IMR-90 (cell line): ENCODE measurements around the gene FAM228B. TPM values are rescaled to one million over a fixed set of nuclear protein-coding genes. Genes with fewer than 3 reads are reported as not detected.

Experiments
- ATAC-seq: fragments of 200-7000 bp; cut with Tn5 transposase; 2 replicates; pipeline ENCODE4 v1.9.1; 2020; ENCODE audit warnings: low read depth, mild to moderate bottlenecking, moderate library complexity
- BruUV-seq: library from RNA; stranded (reverse); fragments of 400-500 nt; replicated peaks from 2 replicates; lab custom pipeline; 2021; lab: Mats Ljungman, UMichigan
- CTCF ChIA-PET: fragments of 300-600 bp; formaldehyde crosslinking; extraction: SDS; loops from one replicate; lab custom pipeline; 2021; ENCODE audit warnings: antibody characterized with exemption; lab: Yijun Ruan, JAX
- POLR2A ChIA-PET: fragments of 300-600 bp; sonication (Branson Sonifier 250); formaldehyde crosslinking; loops from one replicate; lab custom pipeline; 2022; ENCODE audit warnings: antibody characterized with exemption; ENCODE audit not compliant: unreplicated experiment; lab: Charles Lee
- DNase-seq: peaks from one replicate; pipeline ENCODE4 v3.0.0; 2013
- H2AFZ ChIP-seq: replicated peaks from 2 replicates; pipeline ENCODE3; 2013; ENCODE audit warnings: low read length, mild to moderate bottlenecking; ENCODE audit not compliant: poor library complexity
- H2AK5ac ChIP-seq: 2 replicates; pipeline ENCODE4 v1.6.1; 2013; ENCODE audit warnings: low read depth, low read length, inconsistent platforms
- H2AK9ac ChIP-seq: replicated peaks from 2 replicates; pipeline ENCODE3; 2013; ENCODE audit warnings: mild to moderate bottlenecking, low read depth, low read length, moderate library complexity; ENCODE audit not compliant: poor library complexity
- H2BK120ac ChIP-seq: 2 replicates; pipeline ENCODE4 v1.6.1; 2013; ENCODE audit warnings: low read depth, low read length, inconsistent platforms
- H2BK15ac ChIP-seq: 3 replicates; pipeline ENCODE4 v1.6.1; 2013; ENCODE audit warnings: low read depth, low read length, inconsistent platforms
- H2BK20ac ChIP-seq: 2 replicates; pipeline ENCODE4 v1.6.1; 2013; ENCODE audit warnings: low read depth, mild to moderate bottlenecking, inconsistent platforms, low read length, moderate library complexity
- H2BK5ac ChIP-seq: 2 replicates; pipeline ENCODE4 v1.6.1; 2013; ENCODE audit warnings: mild to moderate bottlenecking, low read depth, low read length, inconsistent platforms; ENCODE audit not compliant: poor library complexity, severe bottlenecking
- H3K14ac ChIP-seq: replicated peaks from 2 replicates; pipeline ENCODE4 v1.6.1; 2013; ENCODE audit warnings: low read depth, low read length, inconsistent platforms
- H3K18ac ChIP-seq: 2 replicates; pipeline ENCODE4 v1.6.1; 2013; ENCODE audit warnings: low read depth, low read length, control low read depth
- H3K23ac ChIP-seq: 2 replicates; pipeline ENCODE4 v1.6.1; 2013; ENCODE audit warnings: low read depth, low read length, inconsistent platforms
- H3K27ac ChIP-seq: 2 replicates; pipeline ENCODE4 v1.5.1; 2013; ENCODE audit warnings: mild to moderate bottlenecking, control low read depth, low read length; ENCODE audit not compliant: insufficient read depth
- H3K27me3 ChIP-seq: 2 replicates; pipeline ENCODE4 v1.6.1; 2013; ENCODE audit warnings: low read length; ENCODE audit not compliant: control insufficient read depth, insufficient read depth
- H3K36me3 ChIP-seq: 2 replicates; pipeline ENCODE4 v1.6.1; 2013; ENCODE audit warnings: low read length, mixed read lengths; ENCODE audit not compliant: control insufficient read depth, insufficient read depth
- H3K4ac ChIP-seq: 2 replicates; pipeline ENCODE4 v1.6.1; 2013; ENCODE audit warnings: low read depth, low read length, inconsistent platforms
- H3K4me1 ChIP-seq: 2 replicates; pipeline ENCODE4 v1.6.1; 2013; ENCODE audit warnings: low read length, mixed read lengths; ENCODE audit not compliant: control insufficient read depth, insufficient read depth
- H3K4me2 ChIP-seq: 2 replicates; pipeline ENCODE4 v1.6.1; 2013; ENCODE audit warnings: low read depth, mild to moderate bottlenecking, control low read depth, low read length, moderate library complexity
- H3K4me3 ChIP-seq: 2 replicates; pipeline ENCODE4 v1.5.1; 2013; ENCODE audit warnings: low read depth, mild to moderate bottlenecking, control low read depth, low read length, moderate library complexity; ENCODE audit not compliant: insufficient read depth
- H3K56ac ChIP-seq: 2 replicates; pipeline ENCODE4 v1.6.1; 2013; ENCODE audit warnings: low read length, inconsistent platforms; ENCODE audit not compliant: insufficient read depth; ENCODE audit errors: extremely low read depth
- H3K79me1 ChIP-seq, 2 experiments: 2 replicates each; pipeline ENCODE4 v1.6.1; 2013; ENCODE audit warnings: low read length in 2 of 2, inconsistent platforms in 1 of 2, low read depth in 1 of 2
- H3K9ac ChIP-seq: 2 replicates; pipeline ENCODE4 v1.6.1; 2013; ENCODE audit warnings: low read depth, low read length, control low read depth
- H3K9me1 ChIP-seq: 2 replicates; pipeline ENCODE4 v1.6.1; 2013; ENCODE audit warnings: low read length, inconsistent platforms; ENCODE audit not compliant: insufficient read depth
- H3K9me3 ChIP-seq: 2 replicates; pipeline ENCODE4 v1.6.1; 2013; ENCODE audit warnings: low read length; ENCODE audit not compliant: control insufficient read depth, insufficient read depth
- H4K20me1 ChIP-seq: 2 replicates; pipeline ENCODE4 v1.6.1; 2013; ENCODE audit warnings: low read length, inconsistent platforms; ENCODE audit not compliant: insufficient read depth
- H4K5ac ChIP-seq: 2 replicates; pipeline ENCODE4 v1.6.1; 2013; ENCODE audit warnings: mild to moderate bottlenecking, low read depth, low read length, control low read depth
- H4K8ac ChIP-seq, 2 experiments: 2 replicates each; pipeline ENCODE4 v1.6.1; 2013; ENCODE audit warnings: low read depth in 2 of 2, low read length in 2 of 2, control low read depth in 1 of 2, inconsistent platforms in 1 of 2
- H4K91ac ChIP-seq: 2 replicates; pipeline ENCODE4 v1.6.1; 2013; ENCODE audit warnings: low read depth, low read length, inconsistent platforms; ENCODE audit not compliant: insufficient read depth
- CTCF ChIP-seq: conservative IDR thresholded peaks from 2 replicates; pipeline ENCODE4 v1.5.1; 2012; ENCODE audit warnings: mild to moderate bottlenecking, low read depth, low read length, improper control_type of control experiment
- NFE2L2 ChIP-seq: fragments of 150-350 bp; IDR thresholded peaks from 2 replicates; pipeline ENCODE4 v1.6.1; 2016; ENCODE audit warnings: low read depth, mild to moderate bottlenecking, low read length
- RAD21 ChIP-seq: IDR thresholded peaks from 2 replicates; pipeline ENCODE4 v1.6.1; 2012; ENCODE audit warnings: low read length, improper control_type of control experiment
- SMC3 ChIP-seq: fragments of 150-350 bp; IDR thresholded peaks from 2 replicates; pipeline ENCODE4 v1.6.1; 2016; ENCODE audit warnings: low read depth, mild to moderate bottlenecking, antibody characterized with exemption, low read length, moderate library complexity
- whole genome bisulfite sequencing, 2 experiments: methylation state at CpG; one replicate each; pipeline versions ENCODE4 v1.1.5 to v1.1.7; 2013; ENCODE audit warnings: missing lambda C conversion rate in 2 of 2; ENCODE audit not compliant: insufficient read length in 1 of 2; ENCODE audit errors: extremely low coverage in 2 of 2; 5-methylcytosine and 5-hydroxymethylcytosine counted together
- dilution Hi-C: fragments of 300-500 bp; cut with HindIII; formaldehyde crosslinking; loops from one replicate; pipeline ENCODE4 v1.14.3; 2018; ENCODE audit warnings: low sequenced_read_pairs; ENCODE audit not compliant: unreplicated experiment
- in situ Hi-C: fragments of 300-500 bp; cut with MboI; formaldehyde crosslinking; loops from 3 replicates; pipeline ENCODE4 v1.14.3; 2019; ENCODE audit warnings: low sequenced_read_pairs, inconsistent platforms, mixed read lengths
- intact Hi-C: fragments of 100-400 bp; cut with micrococcal nuclease; formaldehyde crosslinking; loops from 2 replicates; pipeline ENCODE4 v1.10.0; 2022
- polyA plus RNA-seq, 3 experiments: library from polyadenylated mRNA; depleted of rRNA; stranded (reverse); fragments of >200 nt; gene quantifications; 2 replicates each; pipeline ENCODE4 v1.2.3, GENCODE V29; 2012; ENCODE audit warnings: low replicate concordance in 1 of 3
- total RNA-seq: library from RNA; depleted of rRNA; stranded (reverse); fragments of >200 nt; gene quantifications from 2 replicates; pipeline ENCODE4 v1.2.3, GENCODE V29; 2012

Gene FAM228B
- total and polyA plus RNA-seq, 2 of the 4 experiments (the other 2 are of a cell fraction) = 2.0 to 2.9 TPM

- H4K91ac ChIP-seq = no peak overlapping the region
- no CpG with 5 or more reads among the region's 8 CpGs for WGBS, 2 experiments
- CTCF ChIA-PET = no interaction called here
- DNase-seq = no peak
- no peak overlapping the region for H3K18ac ChIP-seq
- no peaks in the 10 kb centered on the region for H3K9me3 ChIP-seq
- H2BK5ac ChIP-seq = no peak overlapping the region
- no peaks in the 10 kb centered on the region; the same call in 1 of the 2 replicates for H3K9me1 ChIP-seq
- POLR2A ChIA-PET = no interaction called here
- no peaks in the 10 kb centered on the region for H3K36me3 ChIP-seq
- intact Hi-C loops = no loop called here
- no peak overlapping the region for H2BK15ac ChIP-seq
- H2BK20ac ChIP-seq = no peak overlapping the region
- no peaks in the 10 kb centered on the region; the same call in 1 of the 2 replicates for H3K27me3 ChIP-seq
- H3K4me3 ChIP-seq = no peak overlapping the region
- no peaks in the 10 kb centered on the region for H4K20me1 ChIP-seq
- dilution Hi-C loops = no loop called here
- H3K4me1 ChIP-seq = no peaks in the 10 kb centered on the region
- H4K5ac ChIP-seq = no peak overlapping the region
- no peaks in the 10 kb centered on the region for H3K79me1 ChIP-seq
- H2AFZ ChIP-seq = no peak overlapping the region
- no TSS peak for BruUV-seq
- H3K27ac ChIP-seq = no peak overlapping the region
- no peak overlapping the region for H3K9ac ChIP-seq
- H2BK120ac ChIP-seq = no peak overlapping the region
- H3K4me2 ChIP-seq = no peak overlapping the region
- no peak overlapping the region for H2AK9ac ChIP-seq
- ATAC-seq = peak; percentile 46
- H3K23ac ChIP-seq = no peak overlapping the region
- H2AK5ac ChIP-seq = no peak overlapping the region
- no peak overlapping the region for H3K14ac ChIP-seq
- H3K56ac ChIP-seq = no peak overlapping the region
- no peak overlapping the region for H3K4ac ChIP-seq
- H4K8ac ChIP-seq = no peak overlapping the region
- in situ Hi-C loops = no loop called here
- TF ChIP-seq RAD21 (peak; percentile 56), NFE2L2 (no peak), CTCF (peak; percentile 76), SMC3 (peak; percentile 59)
These were observed 41.2 kb downstream of the FAM228B start for GRCh38 chr2:24164416-24164973.
